Measurements from ENCODE around the gene AACS.

DNA sequence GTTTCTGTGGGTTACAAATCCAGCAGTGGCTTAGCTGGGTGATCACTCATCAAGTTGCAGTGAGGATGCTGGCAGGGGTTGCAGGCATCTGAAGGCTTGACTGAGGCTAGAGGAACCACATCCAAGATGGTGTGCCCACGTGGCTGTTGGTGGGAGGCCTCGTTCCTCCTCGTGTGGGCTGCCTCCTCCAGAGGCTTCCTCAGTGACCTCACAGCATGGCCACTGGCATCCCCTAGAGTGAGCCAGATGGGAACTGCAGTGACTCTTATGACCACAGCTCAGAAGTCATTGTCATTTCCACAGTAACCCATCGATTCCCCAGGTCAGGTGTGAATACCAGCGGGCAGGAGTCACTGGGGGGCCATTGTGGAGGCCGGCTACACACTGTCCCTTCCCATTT, 17.8 kb downstream of the AACS start:
- TF ChIP-seq POLR2A (IDR thresholded peaks at IDR 0.05): no peak
- TF ChIP-seq CTCF (IDR thresholded peaks at IDR 0.05): no peak

All from right lobe of liver (tissue), 4 donors.